Measurements from ENCODE around the gene PARP4.

DNA sequence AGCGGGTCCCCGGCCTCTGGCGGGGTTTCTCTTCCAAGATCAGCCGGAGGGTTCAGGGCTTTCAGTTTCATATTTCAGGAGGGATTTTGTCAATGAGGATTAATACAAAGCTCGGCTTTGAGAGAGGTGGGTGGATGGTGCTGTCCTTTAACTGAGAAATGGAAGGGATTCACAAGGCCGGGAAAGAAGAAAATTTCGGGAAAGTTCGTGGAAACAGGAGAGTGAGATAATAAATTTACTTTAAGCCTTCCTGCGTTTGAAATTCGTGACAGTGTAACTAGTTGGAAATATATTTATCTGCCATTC, 283 bp upstream of the PARP4 start:
- TF ChIP-seq POLR2A (IDR thresholded peaks at IDR 0.05; ENCODE audit: low read depth): no peak
- TF ChIP-seq, protein P1, sequence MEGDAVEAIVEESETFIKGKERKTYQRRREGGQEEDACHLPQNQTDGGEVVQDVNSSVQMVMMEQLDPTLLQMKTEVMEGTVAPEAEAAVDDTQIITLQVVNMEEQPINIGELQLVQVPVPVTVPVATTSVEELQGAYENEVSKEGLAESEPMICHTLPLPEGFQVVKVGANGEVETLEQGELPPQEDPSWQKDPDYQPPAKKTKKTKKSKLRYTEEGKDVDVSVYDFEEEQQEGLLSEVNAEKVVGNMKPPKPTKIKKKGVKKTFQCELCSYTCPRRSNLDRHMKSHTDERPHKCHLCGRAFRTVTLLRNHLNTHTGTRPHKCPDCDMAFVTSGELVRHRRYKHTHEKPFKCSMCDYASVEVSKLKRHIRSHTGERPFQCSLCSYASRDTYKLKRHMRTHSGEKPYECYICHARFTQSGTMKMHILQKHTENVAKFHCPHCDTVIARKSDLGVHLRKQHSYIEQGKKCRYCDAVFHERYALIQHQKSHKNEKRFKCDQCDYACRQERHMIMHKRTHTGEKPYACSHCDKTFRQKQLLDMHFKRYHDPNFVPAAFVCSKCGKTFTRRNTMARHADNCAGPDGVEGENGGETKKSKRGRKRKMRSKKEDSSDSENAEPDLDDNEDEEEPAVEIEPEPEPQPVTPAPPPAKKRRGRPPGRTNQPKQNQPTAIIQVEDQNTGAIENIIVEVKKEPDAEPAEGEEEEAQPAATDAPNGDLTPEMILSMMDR (IDR thresholded peaks at IDR 0.05): no peak

Data from esophagus muscularis mucosa (tissue), 3 donors.